Activated naive CD8-positive, alpha-beta T cell (primary cell): ENCODE results near the gene CROT.
"Not testable (repeated sequence)": the region's sequence is repeated elsewhere in the genome, so short reads cannot be mapped to it uniquely, and the experiment has no call there.

ENCODE experiments used
- H3K27ac Mint-ChIP-seq: one replicate; pipeline ENCODE4 v1.8.0; 2021; ENCODE audit warnings: mixed read lengths
- H3K27me3 Mint-ChIP-seq: one replicate; pipeline ENCODE4 v1.8.0; 2021; ENCODE audit warnings: mixed read lengths
- H3K36me3 Mint-ChIP-seq: one replicate; pipeline ENCODE4 v1.8.0; 2021; ENCODE audit warnings: mixed read lengths
- H3K4me1 Mint-ChIP-seq: one replicate; pipeline ENCODE4 v1.8.0; 2021; ENCODE audit warnings: low read depth, mixed read lengths
- H3K4me3 Mint-ChIP-seq: one replicate; pipeline ENCODE4 v1.8.0; 2021; ENCODE audit warnings: mild to moderate bottlenecking, mixed read lengths
- H3K9me3 Mint-ChIP-seq: one replicate; pipeline ENCODE4 v1.8.0; 2021; ENCODE audit warnings: low read depth, mixed read lengths

CROT gene

GRCh38 chr7:87345166-87345927 lies at the start of gene CROT:
TSS of gene CROT (plus strand) at chr7:87345664. CDS start at chr7:87349069, 3,405 bp downstream.
- H3K27me3 Mint-ChIP-seq = no peaks in the 10 kb centered on the region
- H3K27ac Mint-ChIP-seq = peak within 1 kb of the TSS; percentile 95
- H3K36me3 Mint-ChIP-seq = peaks cover 18% of the 10 kb centered on the region
- peaks cover 45% of the 10 kb centered on the region for H3K4me1 Mint-ChIP-seq
- H3K9me3 Mint-ChIP-seq = no peaks in the 10 kb centered on the region
- H3K4me3 Mint-ChIP-seq = peak within 1 kb of the TSS; percentile 96

- Mint-ChIP-seq H3K4me1 (no peaks in the 10 kb centered on the region), H3K27me3 (peaks cover 7% of the 10 kb centered on the region), H3K36me3 (peaks cover 10% of the 10 kb centered on the region), H3K27ac (no peak overlapping the region), H3K4me3 (no peak overlapping the region), H3K9me3 (peaks cover 4% of the 10 kb centered on the region)
These were observed 44.7 kb upstream of the CROT start for GRCh38 chr7:87300756-87301155.

DNA sequence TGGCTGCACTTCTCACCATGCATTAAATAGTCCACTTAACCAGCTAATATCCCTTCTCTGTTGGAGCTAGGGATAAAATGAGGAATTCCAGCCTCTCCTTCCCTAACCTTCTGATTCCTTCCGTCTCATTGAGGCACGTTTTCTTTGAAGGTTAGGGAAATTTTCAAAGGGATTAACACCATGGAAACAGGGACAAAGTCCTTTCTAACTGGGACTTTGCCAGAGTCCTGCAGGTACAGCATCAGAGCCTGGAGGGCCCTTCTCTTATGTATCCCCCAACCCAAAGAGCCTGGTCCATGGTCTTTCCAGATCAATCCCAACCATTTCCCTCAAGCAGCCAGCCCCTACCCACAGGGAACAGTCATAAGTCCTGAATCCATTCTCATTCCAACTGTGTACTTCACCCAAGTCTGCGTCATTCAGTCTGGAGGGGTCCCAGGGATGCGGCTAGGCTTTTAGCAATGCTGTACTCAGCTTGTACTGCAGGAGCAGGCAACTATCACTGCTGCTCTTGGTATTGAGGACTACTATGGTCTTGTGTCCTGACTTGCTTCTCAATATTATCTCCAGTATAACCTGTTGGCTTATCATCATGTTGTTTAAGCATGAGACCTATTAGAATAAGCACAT lies 34.6 kb upstream of the CROT start:
- Mint-ChIP-seq H3K27me3 (no peaks in the 10 kb centered on the region), H3K4me1 (no peaks in the 10 kb centered on the region), H3K36me3 (no peaks in the 10 kb centered on the region), H3K27ac (no peak overlapping the region), H3K9me3 (no peaks in the 10 kb centered on the region), H3K4me3 (no peak overlapping the region)

DNA sequence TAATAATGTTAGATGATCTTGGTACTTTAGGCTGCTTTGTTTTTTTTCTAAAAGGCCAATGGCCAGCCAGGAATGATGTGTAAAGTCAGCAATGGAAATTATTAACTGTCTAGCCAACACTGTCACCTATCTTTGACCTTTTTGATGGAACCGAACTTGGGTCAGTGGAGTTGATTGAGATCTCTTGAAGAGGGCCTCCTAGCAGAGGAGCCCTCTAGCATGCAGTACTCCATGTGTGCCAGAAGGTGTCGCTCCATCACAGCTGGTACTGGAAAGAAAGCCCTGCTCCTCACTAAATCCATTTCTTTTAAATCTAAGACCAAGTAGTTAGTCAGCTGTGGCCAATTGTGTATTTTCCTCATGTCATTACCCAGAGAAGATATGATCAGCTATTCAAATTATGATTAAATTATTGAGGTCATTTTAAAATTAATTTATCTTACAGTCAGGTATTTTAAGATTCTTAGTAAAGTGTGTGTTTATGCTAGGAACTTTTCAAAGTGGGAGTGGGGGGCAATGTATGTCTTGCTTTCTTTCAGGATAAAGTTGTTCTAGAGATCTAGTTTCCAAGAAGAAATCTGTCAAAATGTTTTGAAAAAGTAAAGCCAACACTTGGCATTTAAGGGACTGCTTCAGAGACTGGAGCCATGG lies 33.1 kb upstream of the CROT start:
- no peaks in the 10 kb centered on the region for H3K36me3 Mint-ChIP-seq
- H3K27ac Mint-ChIP-seq = no peak overlapping the region
- no peaks in the 10 kb centered on the region for H3K27me3 Mint-ChIP-seq

GRCh38 chr7:87316097-87316700 lies 29.3 kb upstream of the CROT start:
- no peaks in the 10 kb centered on the region for H3K27me3 Mint-ChIP-seq
- no peak overlapping the region for H3K27ac Mint-ChIP-seq
- no peaks in the 10 kb centered on the region for H3K36me3 Mint-ChIP-seq
- H3K4me3 Mint-ChIP-seq = no peak overlapping the region
- peaks cover 11% of the 10 kb centered on the region for H3K4me1 Mint-ChIP-seq
- H3K9me3 Mint-ChIP-seq = no peaks in the 10 kb centered on the region

More for the DNA sequence above, 33.1 kb upstream of the CROT start:
- Mint-ChIP-seq H3K4me1 (peaks cover 7% of the 10 kb centered on the region), H3K9me3 (no peaks in the 10 kb centered on the region), H3K4me3 (no peak overlapping the region)

DNA sequence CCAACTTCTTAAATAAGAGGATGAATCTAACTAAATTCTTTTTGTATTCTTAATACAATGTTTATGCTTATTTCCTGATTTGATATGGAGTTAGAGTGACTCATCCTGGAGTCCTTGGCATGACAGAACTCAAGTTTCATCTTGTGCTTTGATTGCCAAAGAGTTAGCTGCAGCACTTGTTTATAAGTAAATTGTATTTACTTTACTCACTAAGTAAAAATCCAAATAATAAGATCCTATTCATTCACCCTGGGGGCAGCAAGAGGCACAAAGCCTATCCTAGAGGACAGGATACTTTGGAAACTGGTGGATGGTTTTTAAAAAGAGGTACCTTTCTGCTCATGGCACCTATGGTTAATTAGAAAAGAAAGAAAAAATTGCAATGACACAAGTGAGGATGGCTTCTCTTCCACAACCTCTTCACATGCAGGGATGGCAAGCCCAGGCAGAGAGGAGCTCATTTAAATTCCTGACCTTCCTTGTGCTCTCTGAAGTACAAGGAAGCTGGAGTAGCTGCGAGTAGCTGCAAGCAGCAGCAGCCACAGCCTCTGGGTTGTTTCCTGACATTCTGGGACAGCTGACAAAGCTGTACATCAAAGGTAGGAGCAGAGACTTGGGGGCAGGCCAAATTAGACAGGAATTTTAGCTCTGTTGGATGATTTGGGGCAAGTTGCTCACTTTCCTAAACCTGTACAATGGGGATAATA lies 28.5 kb upstream of the CROT start:
- Mint-ChIP-seq H3K4me3 (no peak overlapping the region), H3K27ac (no peak overlapping the region), H3K27me3 (no peaks in the 10 kb centered on the region), H3K4me1 (peaks cover 11% of the 10 kb centered on the region), H3K36me3 (no peaks in the 10 kb centered on the region), H3K9me3 (no peaks in the 10 kb centered on the region)

DNA sequence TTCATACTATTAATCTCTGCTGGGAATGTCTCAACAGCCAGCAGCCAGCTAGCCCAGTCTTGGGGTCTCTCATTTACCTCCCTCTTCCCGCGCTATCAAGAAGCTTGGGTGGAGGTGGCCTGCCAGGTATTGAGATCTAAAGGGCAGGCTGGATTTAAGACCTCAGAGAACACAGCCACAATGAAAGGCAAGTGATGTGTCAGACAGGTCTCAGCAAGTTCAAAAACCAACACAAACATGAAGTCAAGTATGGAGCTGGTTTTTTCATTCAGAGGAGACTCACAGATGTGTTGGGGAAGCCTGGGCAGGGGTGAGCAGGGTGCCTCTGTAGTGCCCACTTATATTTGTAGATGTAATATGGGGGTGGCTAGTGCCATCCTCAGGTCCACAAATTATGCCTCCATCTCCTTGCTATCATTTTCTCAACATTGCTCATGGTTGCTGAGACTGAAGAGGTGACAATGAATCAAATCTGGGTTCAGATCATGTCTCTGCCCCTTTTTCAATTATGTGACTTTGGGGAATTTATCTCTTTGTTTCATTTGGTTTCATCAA lies 27.7 kb upstream of the CROT start:
- H3K4me1 Mint-ChIP-seq = peaks cover 11% of the 10 kb centered on the region

DNA sequence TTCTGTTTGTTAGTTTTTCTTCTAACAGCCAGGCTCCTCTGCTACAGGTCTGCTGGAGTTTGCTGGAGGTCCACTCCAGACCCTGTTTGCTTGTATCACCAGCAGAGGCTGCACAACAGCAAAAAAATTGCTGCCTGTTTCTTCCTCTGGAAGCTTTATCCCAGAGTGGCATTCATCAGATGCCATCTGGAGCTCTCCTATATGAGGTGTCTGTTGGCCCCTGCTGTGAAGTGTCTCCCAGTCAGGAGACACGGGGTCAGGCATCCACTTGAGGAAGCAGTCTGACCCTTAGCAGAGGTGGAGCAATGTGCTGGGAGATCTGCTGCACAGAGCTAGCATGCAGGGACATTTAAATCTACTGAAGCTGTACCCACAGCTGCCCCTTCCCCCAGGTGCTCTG lies 26.7 kb upstream of the CROT start:
- no peak overlapping the region for H3K27ac Mint-ChIP-seq
- peaks cover 2% of the 10 kb centered on the region for H3K36me3 Mint-ChIP-seq
- no peak overlapping the region for H3K4me3 Mint-ChIP-seq

More for the DNA sequence above, 27.7 kb upstream of the CROT start:
- no peaks in the 10 kb centered on the region for H3K9me3 Mint-ChIP-seq
- H3K27me3 Mint-ChIP-seq = no peaks in the 10 kb centered on the region
- H3K27ac Mint-ChIP-seq = no peak overlapping the region
- H3K36me3 Mint-ChIP-seq = no peaks in the 10 kb centered on the region
- no peak overlapping the region for H3K4me3 Mint-ChIP-seq

GRCh38 chr7:87319154-87319581 lies 26.3 kb upstream of the CROT start:
- not testable (repeated sequence) for H3K36me3 Mint-ChIP-seq, H3K9me3 Mint-ChIP-seq, H3K27me3 Mint-ChIP-seq, H3K27ac Mint-ChIP-seq
- peaks cover 11% of the 10 kb centered on the region for H3K4me1 Mint-ChIP-seq
- peak overlapping the region; percentile 38 for H3K4me3 Mint-ChIP-seq

More for the DNA sequence above, 26.7 kb upstream of the CROT start:
- Mint-ChIP-seq H3K4me1 (peaks cover 11% of the 10 kb centered on the region), H3K27me3 (no peaks in the 10 kb centered on the region), H3K9me3 (no peaks in the 10 kb centered on the region)

DNA sequence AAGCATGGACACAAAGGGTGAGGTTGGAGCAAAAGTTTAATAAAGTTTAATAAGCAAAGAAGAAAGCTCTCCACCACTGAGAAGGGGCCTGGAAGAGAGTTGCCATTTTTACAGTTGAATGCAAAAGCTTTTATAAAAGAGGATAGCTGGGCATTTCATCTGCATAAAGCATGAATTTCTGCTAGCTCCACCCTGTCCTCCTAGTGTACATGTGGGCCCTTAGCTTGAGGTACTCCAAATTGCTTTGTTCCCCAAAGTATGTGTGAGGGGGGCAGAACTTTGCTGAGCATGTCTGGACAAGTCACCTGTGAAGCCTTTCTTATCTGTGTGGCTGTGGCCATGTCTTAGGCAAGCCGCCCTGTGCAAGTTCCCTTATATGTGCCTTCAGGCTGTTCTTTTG lies 22.6 kb upstream of the CROT start:
- H3K9me3 Mint-ChIP-seq = no peaks in the 10 kb centered on the region
- no peak overlapping the region for H3K4me3 Mint-ChIP-seq
- H3K27me3 Mint-ChIP-seq = no peaks in the 10 kb centered on the region
- H3K36me3 Mint-ChIP-seq = peaks cover 12% of the 10 kb centered on the region
- peaks cover 3% of the 10 kb centered on the region for H3K4me1 Mint-ChIP-seq
- H3K27ac Mint-ChIP-seq = no peak overlapping the region

DNA sequence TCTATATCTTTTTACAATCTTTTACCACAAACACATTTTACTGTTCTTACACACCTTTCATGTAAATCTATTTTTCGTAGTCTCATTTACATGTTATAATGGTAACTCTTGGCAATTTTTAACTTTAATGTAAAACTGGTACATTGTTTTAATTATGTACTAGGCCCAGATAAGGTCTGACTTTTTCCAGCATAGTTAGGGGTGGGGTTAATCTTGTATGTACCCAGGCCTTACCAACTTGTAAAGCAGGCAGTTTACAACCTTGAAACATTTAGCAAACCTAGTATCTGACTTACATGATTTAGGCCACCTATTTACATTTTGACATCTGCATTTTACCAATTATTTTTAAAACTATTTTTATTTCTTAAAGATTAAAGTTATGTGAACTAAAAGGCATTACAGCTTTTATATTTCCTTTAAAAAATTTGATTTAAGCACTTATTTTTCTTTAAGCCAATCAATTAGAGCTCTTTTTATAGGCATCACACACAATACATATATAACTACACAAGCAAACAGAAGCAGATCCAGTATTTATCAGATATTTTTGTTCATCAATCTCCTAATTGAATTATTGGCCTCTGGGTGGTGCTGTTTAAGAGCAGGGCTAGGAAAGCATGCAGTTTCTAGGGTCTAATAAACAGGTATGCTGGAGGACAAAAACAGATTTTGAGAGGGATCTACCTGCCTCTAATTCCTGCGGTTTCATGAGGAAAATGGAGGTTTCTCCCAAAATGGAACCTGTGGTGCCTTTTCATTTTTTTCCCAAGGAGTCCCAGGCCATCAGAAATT lies 19.7 kb upstream of the CROT start:
- Mint-ChIP-seq H3K27ac (no peak overlapping the region), H3K9me3 (peaks cover 3% of the 10 kb centered on the region), H3K27me3 (no peaks in the 10 kb centered on the region), H3K36me3 (peaks cover 28% of the 10 kb centered on the region), H3K4me3 (no peak overlapping the region), H3K4me1 (no peaks in the 10 kb centered on the region)

DNA sequence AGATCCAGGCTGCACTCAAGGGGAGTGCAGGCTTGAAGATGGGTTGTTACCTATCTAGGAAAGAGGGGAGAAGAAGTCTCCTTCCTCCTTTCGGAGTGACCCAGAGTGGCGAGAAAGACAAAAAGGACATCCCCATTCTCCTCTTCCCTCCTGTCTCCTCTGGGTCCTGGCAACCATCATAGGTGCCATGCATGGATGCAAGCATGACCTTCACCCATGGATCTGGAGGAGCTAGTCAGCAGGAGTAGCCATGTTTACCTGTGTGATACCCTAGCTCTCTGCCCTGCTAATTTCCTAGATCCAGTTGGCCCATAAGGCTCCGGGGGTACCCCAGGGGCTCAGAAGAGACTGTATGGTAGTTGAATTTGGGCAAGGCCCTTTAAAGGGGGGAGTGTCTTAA lies 17.2 kb upstream of the CROT start:
- Mint-ChIP-seq H3K36me3 (peaks cover 38% of the 10 kb centered on the region), H3K4me1 (no peaks in the 10 kb centered on the region), H3K27me3 (no peaks in the 10 kb centered on the region), H3K27ac (no peak overlapping the region), H3K4me3 (no peak overlapping the region), H3K9me3 (peaks cover 3% of the 10 kb centered on the region)

GRCh38 chr7:87330316-87330715 lies 15.1 kb upstream of the CROT start:
- no peaks in the 10 kb centered on the region for H3K4me1 Mint-ChIP-seq
- H3K9me3 Mint-ChIP-seq = peaks cover 3% of the 10 kb centered on the region
- no peaks in the 10 kb centered on the region for H3K27me3 Mint-ChIP-seq
- H3K27ac Mint-ChIP-seq = no peak overlapping the region
- peaks cover 46% of the 10 kb centered on the region for H3K36me3 Mint-ChIP-seq
- no peak overlapping the region for H3K4me3 Mint-ChIP-seq

GRCh38 chr7:87330942-87331341 lies 14.5 kb upstream of the CROT start:
- Mint-ChIP-seq H3K4me1 (no peaks in the 10 kb centered on the region), H3K27me3 (no peaks in the 10 kb centered on the region), H3K4me3 (no peak overlapping the region), H3K36me3 (peaks cover 46% of the 10 kb centered on the region), H3K9me3 (peaks cover 3% of the 10 kb centered on the region), H3K27ac (no peak overlapping the region)
